CD4-positive, alpha-beta T cell treated with Interleukin-12 subunit alpha and Interleukin-12 subunit beta, for 1 hour (primary cell): ENCODE data around the gene CDH23.
A peak's percentile ranks its signal among the peaks of the same experiment; 100 is the strongest.
"Not testable (repeated sequence)": the region's sequence is repeated elsewhere in the genome, so short reads cannot be mapped to it uniquely, and the experiment has no call there.

Source experiments
- DNase-seq: peaks from one replicate; pipeline ENCODE4 v3.0.0-alpha.2; 2020

The CDH23 gene

DNA sequence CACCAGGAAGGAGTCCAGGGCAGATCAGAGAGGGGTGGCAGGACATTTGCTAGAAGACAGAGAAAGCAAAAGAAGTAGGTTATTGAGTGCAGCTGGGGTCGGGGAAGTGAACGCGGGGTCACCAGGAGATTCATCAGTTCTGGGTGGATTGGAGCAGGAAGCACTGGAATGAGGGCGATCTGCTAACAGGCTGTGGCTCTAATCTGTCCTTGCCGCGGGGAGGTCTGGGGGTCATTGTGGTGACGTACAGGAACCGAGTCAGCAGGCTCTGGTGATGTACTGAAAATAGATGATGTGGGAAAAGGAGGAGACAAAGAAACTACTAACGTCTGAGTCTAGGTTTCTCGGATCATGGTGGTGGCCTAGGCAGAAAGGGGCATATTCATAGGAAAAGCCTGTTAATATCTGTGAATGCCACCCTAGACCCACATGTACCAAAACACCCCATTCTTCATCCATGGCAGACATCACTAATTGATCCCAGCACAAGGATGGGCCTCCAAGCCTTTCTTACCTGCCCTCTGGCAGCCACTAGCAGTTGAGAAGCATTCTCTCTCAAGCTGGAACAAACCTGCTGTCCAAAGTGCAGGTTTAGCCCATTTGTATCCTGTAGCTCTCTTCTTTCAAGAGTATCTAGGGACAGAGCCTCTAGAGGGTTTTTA lies 188.3 kb downstream of the CDH23 start:
- DNase-seq: no peak

DNA sequence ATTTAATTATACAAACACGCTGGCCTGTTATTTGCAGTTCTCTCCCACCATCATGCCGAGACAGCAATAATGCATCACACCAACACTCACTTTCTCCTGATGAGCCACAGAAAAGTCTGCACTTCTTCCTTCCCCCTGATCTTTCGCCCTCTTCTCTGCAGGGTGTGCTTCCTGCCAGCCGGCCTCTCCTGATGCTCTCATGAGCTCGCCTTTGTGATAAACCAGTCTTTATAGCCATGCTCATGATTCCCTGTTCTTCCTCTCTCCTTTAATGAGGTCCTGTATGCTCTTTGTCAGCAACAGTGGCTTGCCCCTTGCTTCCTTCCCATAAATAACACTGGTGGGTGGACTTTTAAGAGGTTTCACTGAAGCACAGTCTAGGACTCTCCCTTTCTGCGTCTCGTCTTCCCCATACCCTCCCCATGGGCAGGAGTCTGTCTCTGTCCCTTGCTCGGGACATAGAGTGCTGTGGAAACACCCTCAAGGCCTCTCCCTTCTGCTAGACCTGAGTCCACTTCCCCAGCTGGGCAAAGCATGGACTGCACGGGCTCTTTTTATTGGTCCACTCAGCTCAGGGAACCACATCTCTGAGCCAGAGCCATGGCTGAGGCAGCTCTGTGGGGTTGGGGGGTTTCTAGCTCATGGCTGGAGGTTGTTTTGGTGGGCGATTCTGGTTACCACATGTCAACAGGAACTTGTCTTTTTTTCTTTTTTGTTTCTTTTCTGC lies 189.0 kb downstream of the CDH23 start:
- no peak for DNase-seq

DNA sequence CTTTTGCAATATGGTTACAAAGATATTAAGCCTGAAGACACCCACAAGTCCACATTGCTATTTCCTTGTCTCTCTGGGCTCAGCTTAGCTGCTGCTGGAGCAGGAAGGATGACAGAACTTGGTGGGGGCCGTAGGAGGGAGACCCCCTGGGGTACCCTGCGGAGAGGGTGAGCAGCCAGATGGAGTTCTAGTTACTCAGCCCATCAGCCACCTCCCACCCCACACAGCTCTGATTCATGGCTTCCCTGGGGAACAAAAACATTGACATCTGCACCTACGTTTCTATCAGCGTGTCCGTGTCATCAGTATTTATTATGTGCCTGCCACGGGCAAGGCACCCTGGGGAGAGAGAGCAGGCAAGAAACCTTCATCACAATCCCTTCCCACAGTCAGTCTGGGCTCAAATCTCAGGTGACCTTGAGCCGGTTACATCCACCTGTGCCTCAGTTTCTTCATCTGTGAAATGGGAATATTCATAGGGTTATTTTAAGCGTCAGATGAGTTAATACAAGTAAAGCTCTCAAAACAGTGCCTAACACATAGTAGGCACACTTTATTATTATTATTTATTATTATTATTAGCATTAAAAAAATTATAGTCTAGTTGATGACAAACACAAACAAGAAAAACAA lies 191.3 kb downstream of the CDH23 start:
- no peak for DNase-seq

DNA sequence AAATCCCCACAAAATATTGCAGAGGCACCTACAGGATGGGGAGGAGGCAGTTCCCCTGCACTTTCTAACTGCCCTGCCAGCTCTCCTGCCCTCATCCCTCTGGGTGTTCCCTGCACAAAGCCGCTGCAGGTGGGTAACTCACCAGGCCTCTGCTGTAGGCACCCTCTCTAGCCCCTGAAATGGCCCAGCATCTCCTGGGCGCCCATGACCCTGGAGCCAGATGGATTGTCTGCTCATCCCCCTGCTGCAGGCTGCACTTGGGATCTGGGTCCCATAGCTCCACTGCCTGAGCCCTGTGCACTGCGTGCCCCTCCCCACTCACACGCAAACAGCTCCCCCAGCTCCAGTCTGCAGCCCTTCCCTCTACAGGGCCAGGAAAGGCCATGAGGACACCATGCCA lies 192.0 kb downstream of the CDH23 start:
- no peak for DNase-seq

DNA sequence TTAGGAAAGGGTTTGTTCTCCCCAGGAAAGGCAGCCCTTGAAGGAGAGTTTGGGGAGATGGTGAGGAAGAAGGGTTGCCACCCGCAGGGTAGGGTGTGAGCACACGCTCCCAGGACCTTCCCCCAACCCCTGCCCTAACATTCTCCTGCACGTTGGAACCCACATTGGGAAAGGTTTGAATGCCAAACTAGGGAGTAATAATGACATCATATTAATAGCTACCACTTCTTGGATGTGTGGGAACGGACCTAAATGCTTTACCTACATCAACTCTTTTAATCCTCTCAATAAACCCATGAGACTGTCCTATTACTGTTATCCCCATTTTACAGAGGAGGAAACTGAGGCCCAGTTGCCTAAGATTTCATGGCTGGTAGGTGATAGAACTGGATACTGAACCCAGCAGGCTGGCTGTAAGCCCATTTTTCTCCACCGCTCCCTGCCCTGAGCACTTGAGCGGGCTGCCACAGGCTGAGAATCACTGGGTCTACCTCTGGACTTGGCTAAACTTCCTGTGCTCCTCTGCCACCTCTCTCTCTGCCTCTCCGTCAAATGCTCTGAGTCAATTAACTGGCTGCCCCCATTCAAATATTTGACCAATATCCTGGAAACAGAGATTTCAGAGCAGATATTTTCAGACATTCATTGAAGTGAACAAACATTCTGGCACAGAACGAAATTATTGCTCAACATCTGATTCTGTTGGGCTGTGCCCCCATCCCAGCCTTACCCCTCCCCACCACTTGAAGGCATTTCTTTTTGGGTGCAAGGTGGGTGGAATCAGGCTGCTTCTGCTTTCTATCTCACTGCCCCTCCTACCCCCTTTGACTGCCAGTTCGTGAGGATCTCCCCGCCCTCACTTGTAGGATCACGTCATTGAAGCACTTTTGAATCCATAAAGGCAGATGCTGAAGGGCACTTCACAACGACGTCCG lies 193.2 kb downstream of the CDH23 start:
- DNase-seq: no peak

DNA sequence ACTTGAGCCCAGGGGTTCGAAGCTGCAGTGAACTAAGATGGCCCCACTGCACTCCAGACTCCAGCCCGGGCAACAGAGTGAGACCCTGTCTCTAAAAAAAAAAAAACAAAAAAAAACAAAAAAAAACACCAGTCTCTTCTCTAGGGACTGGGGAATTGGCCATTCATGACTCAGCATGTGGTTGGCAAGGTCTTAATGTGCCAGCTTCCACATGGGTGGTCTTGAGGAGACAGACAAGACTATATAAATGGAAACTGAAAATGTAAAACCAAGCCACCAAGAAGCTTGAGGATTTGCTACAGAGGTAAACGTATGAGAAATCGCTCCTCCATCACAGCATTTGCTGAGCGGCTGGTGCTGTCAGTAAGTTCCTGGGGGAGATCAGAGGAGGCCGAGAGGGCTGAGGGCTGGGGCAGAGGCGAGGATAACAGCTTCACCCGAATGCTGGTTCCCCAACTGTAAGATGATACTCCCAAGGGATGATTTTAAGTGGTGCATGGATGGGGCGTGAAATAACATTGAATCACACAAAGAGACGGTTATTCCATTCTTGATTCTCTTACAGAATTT lies 194.1 kb downstream of the CDH23 start:
- DNase-seq: no peak

DNA sequence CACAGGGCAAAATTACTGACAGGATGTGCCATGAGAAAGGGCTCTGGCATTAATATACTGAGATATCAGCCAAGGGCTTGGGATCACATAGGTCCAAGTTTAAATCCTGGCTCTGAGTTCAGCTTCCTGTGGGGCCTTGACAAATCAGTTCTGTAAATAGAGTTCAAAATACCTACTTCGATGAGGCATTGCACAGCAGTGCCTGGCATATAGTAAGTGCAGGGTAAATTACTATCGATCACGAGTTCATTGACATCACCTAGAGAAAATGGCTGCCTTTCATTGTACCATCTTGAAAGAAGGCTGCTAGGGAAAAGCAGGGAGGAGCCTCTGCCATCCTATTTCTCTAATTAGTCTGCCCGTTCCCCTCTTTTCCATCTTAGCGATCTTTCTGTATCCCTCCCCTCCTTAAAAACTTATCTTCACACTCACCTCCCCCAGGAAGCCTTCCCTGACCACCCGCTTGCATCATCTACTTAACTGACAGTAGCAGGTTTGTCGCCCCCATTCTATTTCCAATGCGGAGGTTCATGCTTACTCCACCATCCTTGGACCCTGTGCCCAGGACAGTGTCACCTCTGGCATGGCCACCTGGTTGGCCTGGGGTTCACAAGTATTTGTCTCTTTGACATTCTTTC lies 198.3 kb downstream of the CDH23 start:
- DNase-seq: no peak

DNA sequence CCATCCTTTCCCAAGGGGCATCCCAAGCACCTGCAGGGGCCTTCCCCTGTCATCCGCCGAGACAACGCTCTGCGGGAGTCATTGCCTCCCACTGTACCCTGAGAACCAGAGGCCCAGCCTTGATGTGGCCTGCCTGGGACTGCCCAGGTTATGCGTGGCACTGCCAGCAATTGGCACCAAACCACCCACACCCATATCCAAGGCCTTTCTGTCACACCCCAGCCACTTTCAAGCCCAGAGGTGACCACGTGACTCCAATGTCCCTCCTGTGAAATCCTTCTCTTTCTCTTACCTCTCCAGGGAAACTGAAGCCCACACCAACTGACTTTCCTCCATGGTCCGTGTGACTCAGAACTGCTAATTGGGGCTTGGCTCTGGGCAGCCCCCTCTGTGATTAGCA lies 198.9 kb downstream of the CDH23 start:
- no peak for DNase-seq

DNA sequence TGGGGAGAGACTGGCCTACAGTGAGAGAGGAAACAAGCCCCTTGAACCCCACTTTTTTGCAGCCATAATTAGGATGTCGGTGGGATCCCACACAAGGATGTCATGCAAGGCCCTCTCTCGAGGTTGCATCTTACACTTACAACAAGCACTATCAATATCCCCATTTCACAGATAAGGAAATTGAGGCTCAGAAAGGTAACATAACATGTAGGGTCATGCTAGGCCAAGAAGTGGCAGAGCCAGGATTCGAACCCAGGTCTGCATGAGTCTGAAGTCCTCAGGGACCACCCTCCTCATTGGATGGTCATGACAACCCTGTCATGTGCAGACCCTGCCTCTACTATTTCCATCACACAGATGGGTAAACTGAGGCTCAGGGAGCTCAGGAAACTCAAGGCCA lies 199.4 kb downstream of the CDH23 start:
- no peak for DNase-seq

DNA sequence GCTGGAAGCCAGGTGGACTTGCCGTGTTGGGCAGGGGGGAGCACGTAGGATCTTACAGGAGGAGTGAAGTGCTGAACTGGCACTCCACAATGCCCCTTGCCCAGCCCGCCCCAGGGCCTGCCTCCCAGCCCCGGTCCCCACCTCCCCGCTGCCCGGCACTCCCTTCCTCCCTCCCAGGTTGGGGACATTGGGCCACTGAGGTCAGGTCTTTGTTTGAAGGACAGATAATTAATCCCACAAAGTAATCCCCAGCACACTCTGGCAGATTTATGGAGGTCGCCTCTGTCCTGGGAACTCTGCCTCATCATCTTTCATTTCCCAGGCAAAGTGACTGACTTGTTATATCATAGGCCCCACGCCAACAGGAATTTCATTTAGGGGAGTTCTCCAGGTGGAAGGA lies 200.0 kb downstream of the CDH23 start:
- DNase-seq: no peak

DNA sequence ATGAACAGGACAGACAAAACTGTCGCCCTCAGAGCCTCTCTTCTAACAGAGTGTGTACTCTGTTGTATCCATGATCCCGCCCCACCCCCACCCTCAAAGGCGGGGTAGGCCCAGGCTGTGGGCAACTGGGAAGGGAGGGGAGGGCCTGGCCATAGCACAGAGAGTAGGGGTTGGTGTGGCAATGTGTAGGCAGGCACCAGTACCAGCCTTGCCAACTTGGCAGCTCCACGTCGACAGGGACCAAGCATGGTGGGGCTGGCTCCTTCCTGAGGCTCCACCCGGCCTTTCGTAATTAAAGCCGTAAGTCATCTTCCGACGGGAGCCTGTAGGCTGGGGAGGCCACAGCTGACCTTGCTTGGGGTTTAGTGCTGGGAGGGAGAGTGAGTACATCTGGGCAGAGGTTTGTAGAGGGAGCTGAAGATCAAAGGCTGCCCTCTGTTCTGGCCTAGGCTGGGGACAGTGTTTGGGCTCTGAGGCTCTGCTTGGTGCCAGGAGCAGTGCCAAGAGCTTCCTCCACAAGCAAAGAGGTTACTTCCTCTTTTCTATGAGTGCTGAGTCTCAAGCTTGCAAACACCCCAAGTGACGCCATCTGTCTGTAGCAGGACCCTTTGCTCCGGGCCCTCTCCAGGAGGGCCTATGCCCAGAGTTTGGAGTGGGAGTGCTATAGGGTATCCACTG lies 201.2 kb downstream of the CDH23 start:
- DNase-seq: peak; percentile 3

DNA sequence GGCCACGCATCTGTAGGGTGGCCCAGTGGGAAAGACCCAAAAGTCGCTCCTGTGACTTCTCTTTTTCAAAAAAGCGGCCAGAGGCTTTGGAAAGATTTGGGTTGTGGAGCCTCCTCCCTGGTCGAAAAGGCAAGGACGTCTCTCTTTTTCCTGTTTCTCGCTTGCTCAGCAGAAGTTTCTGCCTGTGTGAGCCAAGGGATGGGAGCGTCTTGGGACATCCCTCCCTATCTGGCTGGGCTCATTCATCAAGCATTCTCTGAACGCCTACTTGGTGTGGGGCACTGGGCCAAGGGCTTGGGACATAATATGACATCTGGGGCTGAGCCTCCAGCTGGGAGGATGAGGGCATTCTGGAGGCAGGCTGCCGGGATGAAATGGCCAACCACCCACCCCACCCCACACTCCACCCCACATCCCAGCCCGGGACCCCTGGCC lies 201.9 kb downstream of the CDH23 start:
- DNase-seq: no peak

DNA sequence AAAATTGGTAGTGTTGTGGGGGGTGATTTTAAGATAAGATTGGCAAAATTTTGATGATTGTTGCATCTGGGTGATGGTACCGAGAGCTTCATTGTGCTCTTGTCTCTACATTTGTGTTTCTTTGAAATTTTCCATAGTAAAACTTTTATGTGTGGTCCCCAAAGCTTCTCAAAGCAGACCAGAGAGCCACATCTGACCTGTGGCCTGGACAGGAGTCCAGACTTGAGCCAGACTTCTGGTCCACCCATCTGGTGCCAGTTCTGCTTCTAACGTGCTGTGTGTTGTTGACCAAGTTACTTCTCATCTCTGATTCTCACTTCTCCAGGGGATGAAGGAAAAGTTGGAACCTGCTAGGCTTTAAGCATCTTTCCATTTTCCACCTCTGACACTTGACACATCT lies 202.8 kb downstream of the CDH23 start:
- no peak for DNase-seq

DNA sequence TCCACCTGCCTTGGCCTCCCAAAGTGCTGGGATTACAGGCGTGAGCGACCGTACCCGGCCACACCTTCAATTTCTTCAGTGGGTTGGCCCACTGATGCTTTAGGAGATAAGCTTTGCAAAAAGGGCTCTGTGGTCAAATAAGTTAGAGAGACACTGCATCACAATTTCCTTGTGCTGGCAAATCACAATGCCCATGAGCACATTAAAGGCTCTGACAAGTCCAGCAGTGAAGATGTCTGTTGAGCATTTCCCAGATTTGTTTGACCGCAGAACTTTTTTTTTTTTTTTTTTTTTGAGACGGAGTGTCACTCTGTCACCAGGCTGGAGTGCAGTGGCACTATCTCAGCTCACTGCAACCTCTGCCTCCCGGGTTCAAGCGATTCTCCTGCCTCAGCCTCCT lies 203.5 kb downstream of the CDH23 start:
- not testable (repeated sequence) for DNase-seq

DNA sequence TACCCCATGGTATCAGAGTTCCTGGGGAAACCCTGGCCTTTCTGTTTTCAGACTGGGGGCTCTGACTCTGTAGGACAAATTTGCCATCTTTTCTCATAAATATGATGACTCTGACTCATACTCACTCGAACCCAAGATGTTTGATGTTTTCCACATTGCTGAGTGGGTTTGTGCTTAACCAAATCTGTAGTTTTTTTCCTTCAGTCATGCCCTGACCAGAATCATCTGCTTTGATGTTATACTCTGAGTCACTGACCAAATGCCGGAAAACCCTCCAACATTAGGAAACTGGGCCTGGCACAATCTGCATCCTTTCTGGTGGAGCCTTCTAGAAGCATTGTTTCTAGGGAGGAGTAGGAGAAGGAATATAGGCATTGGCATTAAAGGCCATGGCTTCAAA lies 204.1 kb downstream of the CDH23 start:
- no peak for DNase-seq

DNA sequence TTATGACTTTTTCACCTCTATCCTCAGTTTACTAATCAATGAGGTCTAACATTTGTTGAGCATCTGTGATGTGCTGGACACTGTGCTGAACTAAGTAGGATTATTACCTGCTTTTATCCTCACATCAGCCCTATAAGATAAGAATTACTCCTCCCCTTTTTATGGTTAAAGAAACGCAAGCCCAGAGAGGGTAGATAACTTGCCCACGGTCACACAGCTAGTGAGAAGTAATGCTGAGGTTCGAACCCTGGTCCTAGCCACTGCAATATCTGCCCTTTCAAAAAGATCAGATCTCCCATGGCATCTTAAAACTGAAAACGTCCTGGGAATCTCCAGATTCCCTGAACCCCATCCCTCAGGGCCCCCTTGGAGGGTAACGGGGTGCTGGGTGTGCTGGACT lies 204.6 kb downstream of the CDH23 start:
- DNase-seq: no peak

DNA sequence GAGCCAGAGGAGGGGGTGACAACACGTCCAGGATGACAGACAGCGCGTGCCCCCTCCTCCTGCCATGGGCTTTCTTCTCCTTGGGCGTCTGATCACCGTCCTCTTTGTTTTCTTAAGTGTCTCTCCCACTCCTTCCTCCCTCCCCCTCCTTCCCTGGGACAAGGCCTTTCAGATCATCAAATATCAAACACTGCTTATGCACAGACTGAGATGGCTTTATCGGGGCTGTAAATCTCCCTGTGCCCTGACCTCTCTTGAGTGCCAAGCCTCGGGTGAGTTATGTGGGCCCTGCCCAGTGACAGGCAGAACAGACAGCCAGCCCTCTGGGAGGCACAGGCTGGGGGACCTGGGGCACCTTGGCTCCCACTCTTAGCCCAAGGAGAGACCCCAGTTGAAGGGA lies 206.4 kb downstream of the CDH23 start:
- DNase-seq: no peak

DNA sequence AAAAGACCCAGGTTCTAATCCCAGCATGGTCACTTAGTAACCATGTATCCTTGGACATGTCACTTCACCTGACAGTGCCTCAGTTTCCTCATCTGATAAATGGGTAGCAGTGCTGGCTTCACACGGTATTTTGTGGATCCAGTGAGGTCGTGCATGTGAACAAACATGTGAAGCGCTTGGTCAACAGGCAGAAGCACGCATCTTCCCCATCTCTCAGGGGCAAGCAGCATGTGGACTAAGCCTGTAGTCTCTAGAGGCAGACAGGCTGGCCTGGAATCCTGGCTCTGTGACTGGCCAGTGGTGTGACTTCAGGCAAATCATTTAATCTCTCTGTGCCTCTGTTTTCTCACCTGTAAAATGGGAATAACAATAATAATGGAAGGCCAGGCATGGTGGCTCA lies 207.0 kb downstream of the CDH23 start:
- DNase-seq: no peak

DNA sequence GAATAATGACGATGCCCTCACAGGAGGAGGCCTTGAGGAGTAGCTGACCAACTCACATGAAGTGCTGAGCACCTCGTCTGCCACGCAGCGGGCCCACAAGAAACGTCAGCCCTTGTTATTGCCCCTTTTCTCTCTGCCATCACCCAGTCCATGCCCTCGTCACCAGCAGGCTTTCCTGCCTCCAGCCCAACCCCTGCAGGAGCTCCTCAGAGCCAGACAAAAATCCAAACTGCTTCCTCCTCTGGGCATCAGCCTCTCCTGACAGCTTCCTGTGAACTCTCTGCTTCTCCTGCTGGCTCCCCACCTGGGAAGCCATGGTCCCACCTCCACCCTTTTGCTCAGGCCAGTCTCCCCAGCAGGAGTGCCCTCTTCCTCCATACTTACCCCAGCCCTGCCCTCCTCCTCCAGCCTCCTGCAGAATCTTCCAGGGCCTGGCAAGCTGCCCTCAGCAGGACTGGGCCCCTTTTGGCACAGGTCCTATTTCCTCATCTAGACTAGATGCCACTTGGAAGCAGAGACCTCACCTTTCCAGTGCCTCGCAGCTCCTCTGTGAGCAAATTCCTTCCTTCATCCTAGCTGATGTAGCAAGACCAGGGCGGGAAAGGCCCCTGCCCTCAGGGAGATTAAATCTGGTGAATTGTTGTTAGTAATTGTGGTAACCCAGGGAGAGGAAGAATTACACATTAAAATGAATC lies 207.8 kb downstream of the CDH23 start:
- DNase-seq: no peak

DNA sequence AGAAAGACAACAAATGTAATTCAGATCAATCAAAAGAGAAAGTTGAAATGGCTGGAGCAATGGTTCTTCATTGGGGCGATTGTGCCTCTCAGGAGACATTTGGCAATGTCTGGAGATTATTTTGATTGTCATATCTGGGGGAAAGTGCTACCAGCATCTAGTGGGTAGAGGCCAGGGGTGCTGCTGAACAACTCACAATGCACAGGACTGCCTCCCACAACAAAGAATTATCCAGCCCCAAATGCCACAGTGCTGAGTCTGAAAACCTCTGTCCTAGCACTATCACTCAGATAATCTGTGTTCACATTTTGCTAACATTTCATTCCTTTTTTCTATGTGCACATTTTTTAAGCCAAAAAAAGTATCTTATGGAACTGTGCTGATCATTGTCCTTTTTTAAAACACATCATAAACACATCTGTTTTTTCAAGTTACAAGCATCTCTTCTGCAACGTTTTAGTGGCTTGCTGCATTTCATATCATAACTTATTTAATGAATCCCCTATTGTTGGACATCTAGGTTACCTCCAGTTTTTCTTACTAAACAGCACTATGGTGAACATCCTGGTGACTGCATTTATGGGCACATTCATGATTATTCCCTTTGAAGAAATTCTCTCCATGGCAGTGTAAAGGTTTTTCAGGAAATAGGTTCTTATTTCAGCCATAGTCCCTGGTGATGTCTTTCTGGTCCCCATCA lies 208.7 kb downstream of the CDH23 start:
- DNase-seq: no peak
